ENCODE measurements around the gene NPS.

Gene NPS

GRCh38 chr10:127549009-127549408 is at the start of gene NPS:
Gene NPS, plus strand, starts transcription at chr10:127549309. Its CDS starts 60 bp downstream, at chr10:127549369.
- no peak for DNase-seq

DNA sequence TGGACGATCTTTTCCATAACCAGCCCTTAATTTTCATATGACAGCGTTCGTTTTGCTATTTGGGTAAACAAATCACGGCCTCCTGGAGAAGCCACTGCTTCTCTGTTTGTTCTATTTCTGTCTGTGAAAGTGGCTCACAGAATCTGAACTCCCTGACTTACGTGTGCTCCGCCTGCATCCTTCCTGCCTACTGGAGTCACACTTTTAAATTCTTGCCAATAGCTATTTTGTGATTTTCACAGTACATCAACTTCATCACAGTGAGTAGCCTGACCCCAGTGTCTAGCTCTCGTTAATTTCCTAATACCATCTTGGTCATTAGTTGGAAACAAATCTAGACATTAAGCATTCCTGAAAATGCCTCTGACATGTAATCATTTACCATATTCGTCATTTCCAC is 49.0 kb upstream of the NPS start:
- no peak for DNase-seq

- no peak for DNase-seq
Observed at GRCh38 chr10:127506094-127506493, 43.0 kb upstream of the NPS start.

GRCh38 chr10:127522298-127522697 is 26.8 kb upstream of the NPS start:
- no peak for DNase-seq

GRCh38 chr10:127523476-127523875 is 25.6 kb upstream of the NPS start:
- DNase-seq = no peak

DNA sequence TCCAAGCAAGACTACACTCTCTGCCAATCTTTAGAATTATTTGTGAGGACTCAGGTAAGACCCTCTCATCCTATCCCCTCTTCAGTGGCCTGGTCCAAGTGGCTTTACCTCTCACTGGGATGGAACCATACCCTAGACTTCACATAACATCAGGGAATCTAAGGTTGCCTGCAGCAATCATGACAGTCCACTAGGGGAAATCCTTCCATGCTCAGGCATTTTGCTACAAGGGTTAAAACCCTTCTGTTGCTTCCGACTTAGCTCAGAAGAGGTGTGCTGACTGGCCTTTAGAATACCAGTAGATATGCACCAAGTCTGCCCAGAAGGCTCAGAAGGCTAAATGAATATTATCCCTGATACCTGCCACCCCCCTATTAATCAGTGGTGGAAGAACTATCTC is 24.9 kb upstream of the NPS start:
- no peak for DNase-seq

DNA sequence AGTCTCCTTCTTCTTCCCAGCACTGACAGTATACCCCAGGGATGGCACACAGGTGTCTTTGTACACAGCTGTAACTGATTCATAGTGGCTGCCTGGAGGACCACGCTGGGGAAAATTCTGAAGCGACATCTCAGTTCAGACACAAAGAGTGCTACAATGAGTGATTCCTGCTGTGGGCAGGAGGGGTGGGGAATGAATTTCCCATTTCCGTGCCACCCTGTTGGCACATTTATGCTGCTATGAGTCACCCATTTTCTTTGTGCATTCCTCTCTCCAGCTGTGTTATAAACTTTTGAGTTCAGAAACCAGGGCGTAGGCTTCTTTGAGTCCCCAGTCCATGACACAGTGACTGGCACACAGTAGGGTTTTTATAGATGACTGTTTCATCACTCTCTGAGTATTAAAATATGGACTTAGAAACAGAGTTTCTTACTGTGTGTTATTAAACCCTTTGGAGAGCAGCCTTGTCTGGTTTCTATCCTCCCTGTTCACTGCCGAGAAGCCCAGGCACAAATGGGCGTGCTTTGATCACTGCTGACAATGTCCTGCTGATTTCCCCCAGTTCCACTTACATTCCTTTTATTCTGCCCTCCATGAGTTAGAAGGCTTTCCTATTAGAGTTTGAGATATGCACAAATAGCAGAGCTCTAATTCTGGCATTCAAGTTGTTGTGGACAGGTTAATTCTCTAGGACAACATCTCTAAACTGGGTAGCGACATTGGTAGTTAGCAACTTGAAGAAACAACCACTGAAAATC is 24.0 kb upstream of the NPS start:
- no peak for DNase-seq

- DNase-seq = no peak
Observed at GRCh38 chr10:127525686-127526085, 23.4 kb upstream of the NPS start.

DNA sequence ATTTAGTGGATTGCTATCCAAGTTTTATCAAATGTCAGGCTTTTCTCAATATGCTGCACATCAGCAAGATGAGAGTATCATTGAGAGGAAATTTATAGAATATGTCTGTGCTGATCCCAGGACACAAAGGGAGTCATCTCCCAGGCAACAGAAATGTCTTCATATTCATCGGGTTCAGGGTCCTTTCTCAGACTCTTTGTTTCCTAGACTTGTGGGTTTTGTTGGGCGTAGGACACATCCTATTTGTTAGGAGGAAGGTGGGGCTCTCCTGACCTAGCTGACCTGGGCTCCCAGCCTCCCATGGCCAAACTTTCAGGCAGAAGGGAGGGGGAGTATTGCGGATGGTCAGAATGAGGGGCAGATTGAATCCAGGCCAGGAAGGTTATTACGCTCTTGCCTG is 22.9 kb upstream of the NPS start:
- DNase-seq = no peak

GRCh38 chr10:127527320-127527719 is 21.8 kb upstream of the NPS start:
- DNase-seq = no peak

DNA sequence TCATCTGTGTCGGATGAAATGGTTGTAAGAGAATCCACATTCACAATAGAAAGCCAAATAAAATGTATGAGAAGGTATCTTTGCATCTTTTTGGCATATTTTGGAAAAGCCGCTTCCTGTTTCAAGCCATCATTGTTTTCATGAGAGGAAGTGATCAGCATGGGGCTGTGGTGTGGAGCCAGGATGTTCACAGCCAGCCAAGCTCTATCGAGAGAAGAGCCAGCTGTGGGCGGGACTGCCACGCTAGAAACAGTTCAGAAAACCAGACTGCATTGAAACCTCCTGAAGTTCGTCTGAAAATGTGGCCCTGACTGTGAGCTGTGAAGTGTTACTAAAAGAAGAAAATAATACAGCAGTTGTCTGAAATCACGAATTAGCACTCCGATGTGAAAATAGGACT is 21.2 kb upstream of the NPS start:
- no peak for DNase-seq

DNA sequence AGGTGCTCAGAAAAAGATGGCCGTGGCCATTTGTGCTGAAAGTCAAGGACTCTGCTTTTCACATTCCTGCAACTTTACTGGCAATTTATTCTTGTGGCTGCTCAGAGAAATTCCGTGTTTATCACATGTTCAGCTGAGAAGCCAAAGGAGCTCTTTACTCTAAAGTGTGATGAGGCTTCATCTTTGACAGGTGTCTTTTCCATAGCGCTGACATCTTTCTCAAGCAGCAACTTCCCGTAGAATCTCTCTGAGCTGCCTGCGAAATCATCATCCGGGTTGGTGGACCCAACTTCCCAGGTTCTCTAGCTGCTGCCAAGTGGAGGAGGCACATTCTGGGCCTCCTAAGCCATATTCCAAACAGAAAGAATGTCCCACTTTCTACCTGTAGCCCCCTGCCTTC is 16.9 kb upstream of the NPS start:
- DNase-seq = no peak

DNA sequence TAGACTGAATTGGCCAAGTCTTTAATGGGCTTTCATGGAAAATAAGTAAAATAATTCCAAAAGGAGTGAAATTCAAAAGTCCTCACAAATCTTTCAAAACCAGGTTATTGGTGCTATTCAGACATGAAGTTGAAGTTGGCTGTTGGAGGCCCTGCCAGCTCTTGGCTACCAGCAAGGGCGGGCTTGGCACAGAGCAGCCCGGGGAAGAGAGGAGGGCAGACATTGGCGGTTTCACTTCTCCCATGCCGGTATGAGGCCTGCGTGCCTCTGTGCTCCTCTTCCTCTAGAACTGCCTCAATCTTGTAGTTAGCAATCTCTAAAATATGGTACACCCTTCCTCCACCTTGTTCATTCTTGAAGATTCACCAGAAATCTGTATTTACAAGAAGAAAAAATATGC is 16.4 kb upstream of the NPS start:
- DNase-seq = no peak

DNA sequence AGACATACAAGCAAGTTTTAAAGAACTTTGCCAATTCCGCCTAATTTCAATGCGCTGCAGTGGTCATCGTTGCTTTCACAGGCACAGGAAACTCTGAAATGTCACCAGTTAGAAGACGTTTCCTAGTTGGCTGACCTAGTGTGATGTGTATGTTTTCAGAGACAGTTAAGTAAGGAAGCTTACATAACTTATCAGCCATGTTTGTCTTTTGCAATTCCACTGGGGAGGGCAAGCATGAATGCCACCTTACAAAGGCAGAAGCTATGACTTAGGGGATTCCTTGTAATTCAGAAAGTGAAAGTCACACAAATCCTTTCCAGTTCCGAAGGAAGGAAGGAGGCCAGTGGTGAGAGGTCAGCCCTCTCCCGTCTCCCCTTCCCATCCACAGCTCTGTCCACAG is 15.0 kb upstream of the NPS start:
- DNase-seq = no peak

- no peak for DNase-seq
Observed at GRCh38 chr10:127534496-127534895, 14.6 kb upstream of the NPS start.

DNA sequence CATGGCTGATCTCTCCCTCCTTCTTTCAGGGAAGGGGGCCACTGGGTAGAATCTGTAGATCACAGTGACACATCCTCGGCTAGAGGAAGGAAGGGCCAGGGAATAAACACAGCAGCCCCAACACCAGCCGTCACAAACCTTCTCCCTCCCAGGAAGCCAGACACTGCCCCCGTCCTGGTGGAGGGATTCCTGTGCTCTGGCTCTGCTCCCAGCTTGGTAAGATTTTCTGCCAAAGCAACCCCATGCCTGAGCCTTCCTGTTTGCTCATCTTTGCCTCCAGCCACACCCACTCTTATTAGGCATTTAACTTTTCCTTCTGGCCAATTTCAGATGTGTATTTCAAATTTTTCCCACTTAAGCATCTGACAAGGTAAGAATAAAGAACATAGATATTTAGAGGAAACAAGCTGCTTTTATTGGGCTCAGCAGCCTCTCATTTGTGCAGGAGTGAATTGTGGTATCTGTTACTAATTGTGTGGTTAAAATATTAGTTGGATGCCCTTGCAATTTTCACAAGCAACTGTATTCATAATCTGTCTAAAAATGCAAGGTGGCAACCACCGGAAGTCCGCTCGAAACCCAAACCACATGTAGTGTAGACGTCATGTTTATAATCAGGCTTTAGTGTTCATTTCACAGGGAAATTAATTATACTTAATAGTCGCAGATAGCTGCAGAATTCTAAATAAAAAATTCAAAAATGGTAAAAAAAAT is 13.2 kb upstream of the NPS start:
- DNase-seq = no peak

- no peak for DNase-seq
Observed at GRCh38 chr10:127536972-127537760, 11.9 kb upstream of the NPS start.

- DNase-seq = no peak
Observed at GRCh38 chr10:127537924-127538323, 11.2 kb upstream of the NPS start.

DNA sequence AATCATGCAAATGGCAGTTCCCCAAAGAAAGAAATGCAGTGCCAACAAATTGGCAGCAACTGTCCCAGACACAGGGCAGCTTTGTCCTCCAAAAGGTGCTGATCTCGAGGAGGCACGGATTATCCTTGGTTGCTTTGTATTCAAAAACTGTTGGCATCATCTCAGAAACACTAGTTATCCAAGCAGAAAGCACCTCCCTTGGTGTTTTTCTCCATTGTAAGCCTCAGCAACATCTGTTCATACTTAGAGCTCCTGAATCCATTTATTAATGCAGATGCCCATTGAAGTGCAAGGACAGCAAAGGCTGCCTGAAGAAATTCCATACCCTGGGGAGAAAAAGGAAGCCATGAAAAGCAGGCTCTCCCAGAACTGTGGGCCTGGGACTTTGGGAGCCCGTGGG is 1.1 kb upstream of the NPS start:
- DNase-seq = no peak

DNA sequence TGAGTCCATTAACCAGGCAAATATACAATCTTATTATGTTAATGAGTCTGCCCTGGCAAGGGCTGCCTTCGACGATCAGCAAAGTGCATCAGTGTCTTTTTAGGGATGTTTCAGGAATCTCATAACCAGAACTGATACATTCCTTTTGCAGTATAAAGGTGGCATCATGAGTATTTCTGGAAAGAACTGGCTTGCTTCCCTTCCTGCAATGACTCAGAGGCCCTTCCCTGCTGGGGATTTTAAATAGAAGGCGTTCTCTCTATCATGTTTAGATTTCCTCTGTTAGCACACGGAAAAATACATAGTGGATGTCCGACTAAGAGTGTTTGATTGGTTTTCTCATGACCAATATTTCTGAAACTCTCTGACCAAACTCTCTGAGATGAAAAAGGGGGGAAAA is 1.8 kb downstream of the NPS start:
- DNase-seq = no peak

DNA sequence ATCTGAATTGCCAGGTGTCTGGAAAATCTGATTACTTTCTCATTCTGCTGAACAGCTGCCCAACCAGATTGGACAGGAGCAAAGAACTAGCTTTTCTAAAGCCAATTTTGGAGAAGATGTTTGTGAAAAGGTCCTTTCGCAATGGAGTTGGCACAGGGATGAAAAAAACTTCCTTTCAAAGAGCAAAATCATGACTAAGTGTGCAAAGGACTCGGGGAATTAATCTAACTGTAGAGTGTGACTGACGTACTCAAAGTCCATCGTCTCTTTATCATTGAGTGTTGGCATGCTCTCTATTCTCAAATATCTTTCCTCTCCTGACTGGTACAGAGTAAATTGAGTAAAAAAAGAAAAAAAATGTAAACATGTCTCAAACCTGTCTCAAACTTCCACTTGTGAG is 3.3 kb downstream of the NPS start:
- DNase-seq = no peak

GRCh38 chr10:127553417-127553816 is 4.3 kb downstream of the NPS start:
- DNase-seq = no peak

DNA sequence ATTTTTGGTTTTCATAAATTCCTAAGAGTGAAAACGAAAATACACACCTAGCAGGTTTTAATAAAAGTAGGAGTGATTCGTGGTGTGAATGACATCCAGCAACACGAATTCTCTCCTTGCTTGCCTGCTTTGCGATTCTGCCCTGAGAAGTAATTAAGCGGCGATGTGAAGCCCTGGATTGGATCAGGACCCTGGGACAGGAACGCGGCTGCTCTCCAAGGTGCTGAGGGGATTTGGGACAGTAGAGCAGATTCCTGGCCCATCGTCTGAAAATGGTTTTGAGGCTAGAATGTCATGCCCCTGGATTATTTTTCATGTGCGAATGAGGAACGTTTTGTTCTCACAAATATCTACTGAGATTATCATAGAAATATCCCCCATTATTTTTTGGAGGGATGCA is 7.8 kb downstream of the NPS start:
- no peak for DNase-seq

DNA sequence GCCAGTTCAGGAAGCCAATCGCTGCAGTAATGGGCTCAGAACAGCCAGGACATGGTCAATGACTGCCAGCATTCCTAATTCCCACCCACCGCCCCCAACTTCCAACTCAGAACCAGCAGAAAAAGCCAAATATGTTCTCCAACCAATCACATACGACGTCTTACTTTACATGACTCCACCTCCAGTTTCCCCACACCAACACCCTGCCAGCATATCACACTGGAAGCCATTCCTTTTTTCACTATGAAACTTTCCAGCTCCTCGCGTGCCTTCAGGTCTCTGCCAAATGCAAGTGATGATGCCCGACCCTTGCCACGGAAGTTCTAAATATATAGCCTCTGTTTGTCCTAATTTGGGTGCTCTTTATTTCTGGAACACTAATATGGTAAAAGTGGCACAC is 12.5 kb downstream of the NPS start:
- no peak for DNase-seq

Data from NCI-H226 (cell line).